Effector memory CD4-positive, alpha-beta T cell (primary cell): ENCODE results near the gene SLC1A1.
"Not testable (repeated sequence)": the region's sequence is repeated elsewhere in the genome, so short reads cannot be mapped to it uniquely, and the experiment has no call there.

ENCODE experiments used
- DNase-seq, 3 donors: peaks; one replicate each; pipeline ENCODE4 v3.0.0-alpha.2; 2020
- H3K27ac ChIP-seq: 2 replicates; pipeline ENCODE4 v1.7.0; 2013; ENCODE audit warnings: mild to moderate bottlenecking, low read length, moderate library complexity; ENCODE audit not compliant: insufficient read depth, poor library complexity, severe bottlenecking
- H3K27me3 ChIP-seq: replicated peaks from 2 replicates; pipeline ENCODE4 v1.7.0; 2013; ENCODE audit warnings: mild to moderate bottlenecking, low read length; ENCODE audit not compliant: insufficient read depth, control insufficient read depth, poor library complexity, severe bottlenecking
- H3K36me3 ChIP-seq: 2 replicates; pipeline ENCODE4 v1.7.0; 2013; ENCODE audit warnings: mild to moderate bottlenecking, low read length, moderate library complexity; ENCODE audit not compliant: control insufficient read depth, insufficient read depth
- H3K4me1 ChIP-seq: 2 replicates; pipeline ENCODE4 v1.7.0; 2013; ENCODE audit warnings: low read length, mild to moderate bottlenecking; ENCODE audit not compliant: control insufficient read depth, insufficient read depth, poor library complexity, severe bottlenecking
- H3K4me3 ChIP-seq: 2 replicates; pipeline ENCODE4 v1.7.0; 2013; ENCODE audit warnings: low read length, low read depth, mild to moderate bottlenecking; ENCODE audit not compliant: insufficient read depth, poor library complexity, severe bottlenecking
- H3K9me3 ChIP-seq: 2 replicates; pipeline ENCODE4 v1.7.0; 2013; ENCODE audit warnings: mild to moderate bottlenecking, low read length, moderate library complexity; ENCODE audit not compliant: control insufficient read depth

Gene SLC1A1

DNA sequence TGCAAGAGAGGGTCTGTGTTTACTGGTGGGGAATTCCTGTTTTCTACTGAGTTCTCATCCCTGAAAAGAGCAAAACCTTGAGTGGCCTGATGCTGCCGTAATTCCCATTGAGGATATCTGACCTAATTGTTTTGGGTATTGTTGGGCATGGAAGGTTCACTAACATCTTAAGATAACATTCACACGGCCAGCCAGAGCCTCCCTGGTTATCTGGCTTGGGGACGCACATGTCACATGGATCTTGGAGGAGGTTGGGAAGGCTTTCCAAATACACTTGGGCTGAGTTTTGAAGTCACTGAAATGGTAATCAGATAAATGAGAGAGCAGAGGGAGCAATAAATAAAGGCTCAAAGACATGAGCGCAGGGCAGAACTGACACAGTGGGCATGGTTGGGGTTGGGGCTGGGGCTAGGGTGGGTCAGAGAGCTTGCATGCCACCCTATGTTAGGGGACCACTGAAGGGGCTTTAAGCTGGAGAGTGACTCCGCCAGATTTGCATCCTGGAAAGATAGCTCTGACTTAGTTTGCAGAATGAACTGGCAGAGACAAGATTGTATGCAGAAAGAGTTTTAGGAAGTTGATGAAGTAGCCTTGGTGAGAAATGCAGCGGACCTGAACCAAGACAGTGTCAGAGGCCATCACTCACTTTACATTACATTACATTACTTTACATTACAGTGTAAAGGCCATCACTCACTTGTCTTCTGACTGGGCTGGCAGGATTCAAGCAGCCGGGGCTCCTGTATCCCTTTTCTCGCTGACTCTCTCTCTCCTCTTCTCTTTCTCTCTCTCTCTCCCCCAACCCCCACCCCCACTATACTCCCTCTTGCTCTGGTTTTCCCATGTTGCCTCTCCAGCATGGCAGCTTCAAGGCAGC is 24.2 kb downstream of the SLC1A1 start:
- no peak for DNase-seq
- Histone ChIP-seq H3K36me3 (no peaks in the 10 kb centered on the region), H3K4me3 (no peak overlapping the region), H3K9me3 (no peaks in the 10 kb centered on the region), H3K27me3 (no peaks in the 10 kb centered on the region), H3K4me1 (no peaks in the 10 kb centered on the region), H3K27ac (no peak overlapping the region)

DNA sequence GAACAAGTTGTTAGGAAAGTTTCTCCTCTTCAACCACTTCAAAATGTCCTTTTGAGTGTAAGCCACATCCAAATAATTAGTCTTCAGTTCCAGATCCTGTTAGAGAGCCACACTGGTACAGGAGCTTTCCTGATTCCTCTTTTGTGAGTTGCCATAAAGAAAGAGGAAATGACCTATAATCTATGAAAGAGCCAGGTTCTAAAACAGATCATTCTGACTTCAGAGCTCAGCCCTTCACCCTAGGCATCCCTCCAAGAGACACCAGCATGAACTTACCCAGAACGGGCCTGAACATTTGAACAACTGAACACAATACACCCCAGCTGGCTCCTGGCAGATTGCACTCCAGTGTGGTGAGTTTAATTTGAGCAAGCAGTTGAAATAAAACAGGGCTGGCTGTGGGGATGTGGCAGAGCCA is 25.7 kb downstream of the SLC1A1 start:
- Histone ChIP-seq H3K36me3 (no peaks in the 10 kb centered on the region), H3K27ac (no peak overlapping the region), H3K27me3 (no peaks in the 10 kb centered on the region), H3K4me1 (no peaks in the 10 kb centered on the region), H3K9me3 (no peaks in the 10 kb centered on the region), H3K4me3 (no peak overlapping the region)
- no peak for DNase-seq

DNA sequence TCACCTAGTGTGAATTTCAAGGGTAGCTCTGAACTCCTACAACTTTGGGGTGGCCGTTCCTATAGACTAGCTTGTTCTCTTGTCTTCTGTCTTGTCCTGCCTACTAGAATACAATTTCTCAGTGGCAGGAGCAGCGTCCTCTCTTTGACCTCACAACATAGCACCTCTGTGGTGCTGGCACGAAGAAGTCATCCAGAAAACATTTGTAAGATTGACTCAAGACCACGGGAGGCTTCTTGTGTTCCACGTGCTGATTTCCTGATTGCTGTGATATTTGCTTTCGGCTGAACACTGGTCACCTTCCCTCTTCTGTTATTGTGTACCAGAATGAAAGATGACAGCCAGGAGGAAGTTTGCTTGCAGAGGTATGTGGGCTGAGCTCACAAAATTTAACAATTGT is 27.0 kb downstream of the SLC1A1 start:
- no peaks in the 10 kb centered on the region for H3K27me3 ChIP-seq
- no peaks in the 10 kb centered on the region for H3K4me1 ChIP-seq
- H3K4me3 ChIP-seq = no peak overlapping the region
- no peak overlapping the region for H3K27ac ChIP-seq
- no peaks in the 10 kb centered on the region for H3K9me3 ChIP-seq
- no peak for DNase-seq
- H3K36me3 ChIP-seq = no peaks in the 10 kb centered on the region

DNA sequence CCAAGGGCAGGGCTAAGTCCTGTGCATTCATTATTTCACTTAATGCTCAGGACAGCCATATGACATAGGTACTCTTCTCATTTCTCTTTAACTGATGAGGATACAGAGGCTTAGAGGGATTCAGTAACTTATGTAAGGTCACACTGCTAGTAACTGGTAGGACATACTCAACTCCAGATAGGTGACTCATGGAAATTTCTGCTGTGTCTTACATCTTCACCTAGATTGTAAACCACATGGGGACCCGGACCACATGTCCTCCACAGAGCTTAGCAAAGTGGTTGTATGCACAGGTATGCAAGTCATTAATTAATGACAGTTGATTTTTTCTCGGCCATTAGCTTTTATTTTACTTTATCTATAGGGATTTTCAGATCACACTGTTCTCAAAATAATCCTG is 29.3 kb downstream of the SLC1A1 start:
- no peak overlapping the region for H3K4me3 ChIP-seq
- no peak for DNase-seq

DNA sequence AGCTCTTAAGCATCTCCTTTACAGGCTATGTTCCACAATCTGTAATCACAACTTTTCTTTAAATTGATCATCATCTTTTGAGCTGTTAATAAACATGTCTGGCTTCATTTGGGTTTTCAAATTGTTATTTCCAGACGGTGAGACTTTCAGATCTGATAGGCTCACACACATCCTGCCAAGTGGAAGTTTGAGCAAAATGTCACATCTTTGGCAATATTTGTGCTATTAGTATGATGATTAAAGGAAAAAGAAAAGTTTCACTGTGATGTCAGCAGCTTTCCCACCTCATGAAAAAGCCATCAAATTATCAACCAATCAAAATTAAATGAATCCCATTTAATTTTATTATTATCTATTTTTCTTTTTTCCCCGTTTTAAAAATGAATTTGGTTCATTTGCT is 29.8 kb downstream of the SLC1A1 start:
- Histone ChIP-seq H3K4me3 (no peak overlapping the region), H3K27me3 (no peaks in the 10 kb centered on the region), H3K4me1 (no peaks in the 10 kb centered on the region), H3K36me3 (no peaks in the 10 kb centered on the region), H3K9me3 (no peaks in the 10 kb centered on the region), H3K27ac (no peak overlapping the region)
- no peak for DNase-seq

More for the DNA sequence above, 29.3 kb downstream of the SLC1A1 start:
- Histone ChIP-seq H3K27ac (no peak overlapping the region), H3K9me3 (no peaks in the 10 kb centered on the region), H3K4me1 (no peaks in the 10 kb centered on the region), H3K27me3 (no peaks in the 10 kb centered on the region), H3K36me3 (no peaks in the 10 kb centered on the region)

DNA sequence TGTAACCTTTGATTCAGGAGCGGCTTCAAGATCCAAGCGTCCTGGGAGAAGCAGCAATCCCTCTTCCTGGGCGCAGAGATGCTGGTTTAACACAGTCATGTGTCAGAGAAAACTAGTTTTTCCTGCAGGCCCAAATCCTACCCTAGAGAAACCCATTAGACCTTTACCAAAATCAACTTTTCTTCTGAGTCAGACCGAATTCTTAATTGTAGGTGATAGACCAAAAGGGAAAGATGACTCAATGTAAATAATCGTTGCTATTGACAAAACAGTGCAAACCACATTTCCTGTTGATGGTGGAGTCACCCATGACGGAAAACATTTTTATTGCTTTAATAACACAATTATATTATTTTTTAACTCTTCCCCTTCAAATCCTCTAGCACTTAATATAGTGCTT is 40.1 kb downstream of the SLC1A1 start:
- no peaks in the 10 kb centered on the region for H3K27me3 ChIP-seq
- H3K9me3 ChIP-seq = no peaks in the 10 kb centered on the region
- H3K36me3 ChIP-seq = no peaks in the 10 kb centered on the region
- DNase-seq = no peak
- no peak overlapping the region for H3K4me3 ChIP-seq
- H3K4me1 ChIP-seq = peaks cover 5% of the 10 kb centered on the region
- no peak overlapping the region for H3K27ac ChIP-seq

DNA sequence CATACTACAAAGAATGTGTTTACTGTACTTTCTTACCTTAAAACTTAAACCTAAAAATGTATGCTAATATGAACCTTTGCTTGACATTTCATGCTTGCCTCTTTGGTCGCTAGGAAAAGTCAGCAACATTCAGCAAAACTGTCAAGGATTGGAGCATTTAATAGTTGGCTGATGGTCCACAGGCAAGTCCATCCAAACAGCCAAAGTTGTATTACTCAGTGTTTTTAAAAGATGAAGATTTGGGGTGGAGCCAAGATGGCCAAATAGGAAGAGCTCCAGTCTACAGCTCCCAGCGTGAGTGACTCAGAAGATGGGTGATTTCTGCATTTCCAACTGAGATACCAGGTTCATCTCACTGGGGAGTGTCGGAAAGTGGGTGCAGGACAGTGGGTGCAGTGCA is 40.6 kb downstream of the SLC1A1 start:
- DNase-seq, H3K9me3 ChIP-seq, H3K27ac ChIP-seq, H3K4me1 ChIP-seq, H3K36me3 ChIP-seq, H3K4me3 ChIP-seq, H3K27me3 ChIP-seq: not testable (repeated sequence)

DNA sequence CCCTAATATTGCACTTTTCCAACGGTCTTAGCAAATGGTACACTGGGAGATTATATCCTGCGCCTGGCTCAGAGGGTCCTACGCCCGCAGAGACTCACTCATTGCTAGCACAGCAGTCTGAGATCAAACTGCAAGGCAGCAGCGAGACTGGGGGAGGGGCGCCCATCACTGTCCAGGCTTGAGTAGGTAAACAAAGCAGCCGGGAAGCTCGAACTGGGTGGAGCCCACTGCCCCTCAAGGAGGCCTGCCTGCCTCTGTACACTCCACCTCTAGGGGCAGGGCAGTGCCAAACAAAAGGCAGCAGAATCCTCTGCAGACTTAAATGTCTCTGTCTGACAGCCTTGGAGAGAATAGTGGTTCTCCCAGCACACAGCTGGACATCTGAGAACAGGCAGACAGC is 41.1 kb downstream of the SLC1A1 start:
- not testable (repeated sequence) for H3K36me3 ChIP-seq, H3K27me3 ChIP-seq, DNase-seq, H3K4me3 ChIP-seq, H3K27ac ChIP-seq, H3K9me3 ChIP-seq, H3K4me1 ChIP-seq

DNA sequence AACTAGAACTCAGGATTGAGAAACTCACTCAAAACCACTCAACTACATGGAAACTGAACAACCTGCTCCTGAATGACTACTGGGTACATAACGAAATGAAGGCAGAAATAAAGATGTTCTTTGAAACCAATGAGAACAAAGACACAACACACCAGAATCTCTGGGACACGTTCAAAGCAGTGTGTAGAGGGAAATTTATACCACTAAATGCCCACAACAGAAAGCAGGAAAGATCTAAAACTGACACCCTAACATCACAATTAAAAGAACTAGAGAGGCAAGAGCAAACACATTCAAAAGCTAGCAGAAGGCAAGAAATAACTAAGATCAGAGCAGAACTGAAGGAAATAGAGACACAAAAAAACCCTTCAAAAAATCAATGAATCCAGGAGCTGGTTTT is 43.6 kb downstream of the SLC1A1 start:
- not testable (repeated sequence) for DNase-seq, H3K36me3 ChIP-seq, H3K9me3 ChIP-seq, H3K27me3 ChIP-seq, H3K4me3 ChIP-seq, H3K27ac ChIP-seq, H3K4me1 ChIP-seq

DNA sequence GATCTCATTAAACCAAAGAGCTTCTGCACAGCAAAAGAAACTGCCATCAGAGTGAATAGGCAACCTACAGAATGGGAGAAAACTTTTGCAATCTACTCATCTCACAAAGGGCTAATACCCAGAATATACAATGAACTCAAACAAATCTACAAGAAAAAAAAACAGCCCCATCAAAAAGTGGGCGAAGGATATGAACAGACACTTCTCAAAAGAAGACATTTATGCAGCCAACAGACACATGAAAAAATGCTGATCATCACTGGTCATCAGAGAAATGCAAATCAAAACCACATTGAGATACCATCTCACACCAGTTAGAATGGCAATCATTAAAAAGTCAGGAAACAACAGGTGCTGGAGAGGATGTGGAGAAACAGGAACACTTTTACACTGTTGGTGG is 45.9 kb downstream of the SLC1A1 start:
- DNase-seq, H3K36me3 ChIP-seq, H3K27me3 ChIP-seq, H3K27ac ChIP-seq, H3K4me1 ChIP-seq, H3K9me3 ChIP-seq, H3K4me3 ChIP-seq: not testable (repeated sequence)
